Subcutaneous abdominal adipose tissue (tissue), 5 donors: ENCODE data around the gene HNRNPH3.

Source experiments
- H3K27ac ChIP-seq: one replicate; pipeline ENCODE4 v1.7.0; 2013; ENCODE audit warnings: low read depth, mild to moderate bottlenecking, inconsistent platforms, low read length, moderate library complexity
- H3K27me3 ChIP-seq, 5 donors: one replicate each; pipeline ENCODE4 v1.7.0; 2013; ENCODE audit warnings: low read length in 5 of 5, inconsistent platforms in 1 of 5; ENCODE audit not compliant: control insufficient read depth in 5 of 5, insufficient read depth in 4 of 5
- H3K36me3 ChIP-seq, 5 donors: one replicate each; pipeline ENCODE4 v1.7.0; 2013; ENCODE audit warnings: low read length in 5 of 5; ENCODE audit not compliant: control insufficient read depth in 5 of 5, insufficient read depth in 5 of 5
- H3K4me1 ChIP-seq, 5 donors: one replicate each; pipeline ENCODE4 v1.7.0; 2013; ENCODE audit warnings: low read length in 5 of 5, mild to moderate bottlenecking in 3 of 5, moderate library complexity in 1 of 5; ENCODE audit not compliant: control insufficient read depth in 5 of 5, insufficient read depth in 5 of 5
- H3K4me3 ChIP-seq, 5 donors: one replicate each; pipeline ENCODE4 v1.7.0; 2013; ENCODE audit warnings: low read length in 5 of 5, low read depth in 1 of 5
- H3K9ac ChIP-seq, 5 donors: one replicate each; pipeline ENCODE4 v1.7.0; 2013; ENCODE audit warnings: low read length in 5 of 5, mild to moderate bottlenecking in 4 of 5, moderate library complexity in 3 of 5
- H3K9me3 ChIP-seq, 5 donors: one replicate each; pipeline ENCODE4 v1.7.0; 2013; ENCODE audit warnings: low read length in 5 of 5; ENCODE audit not compliant: control insufficient read depth in 5 of 5
- donor health status: healthy.
- donor health status: healthy.
- donor health status: healthy.
- donor health status: healthy.
- donor health status: healthy.

Gene HNRNPH3

GRCh38 chr10:68371604-68372003 lies 39.7 kb downstream of the HNRNPH3 start:
- Histone ChIP-seq H3K27ac (no peak overlapping the region), H3K27me3 (no peaks in the 10 kb centered on the region), H3K9me3 (peaks cover 0 to 11% (median 5%) of the 10 kb centered on the region in 5 donors), H3K4me3 (no peak overlapping the region), H3K9ac (no peak overlapping the region), H3K36me3 (peaks cover 16 to 43% (median 28%) of the 10 kb centered on the region in 5 donors), H3K4me1 (no peaks in the 10 kb centered on the region)

GRCh38 chr10:68385740-68386139 lies 53.9 kb downstream of the HNRNPH3 start:
- Histone ChIP-seq H3K9me3 (no peaks in the 10 kb centered on the region), H3K9ac (no peak overlapping the region), H3K27ac (no peak overlapping the region), H3K4me3 (no peak overlapping the region), H3K4me1 (no peaks in the 10 kb centered on the region), H3K27me3 (no peaks in the 10 kb centered on the region), H3K36me3 (peaks cover 27 to 76% (median 60%) of the 10 kb centered on the region in 5 donors)
